MCF 10A (cell line): ENCODE data around the gene NTM. TPM values are rescaled to one million over a fixed set of nuclear protein-coding genes. Genes with fewer than 3 reads are reported as not detected.

Experiments used
- BruUV-seq: library from RNA; stranded (reverse); fragments of 400-500 nt; replicated peaks from 2 replicates; lab custom pipeline; 2021; lab: Mats Ljungman, UMichigan
- CTCF ChIA-PET: fragments of 300-600 bp; sonication (Branson Sonifier 250); formaldehyde crosslinking; extraction: SDS; loops from one replicate; lab custom pipeline; 2021; ENCODE audit warnings: antibody characterized with exemption, inconsistent platforms; lab: Yijun Ruan, JAX
- POLR2A ChIA-PET: fragments of 300-600, 350-650 bp; sonication (Branson Sonifier 250); formaldehyde crosslinking; extraction: SDS; loops from one replicate; lab custom pipeline; 2020; ENCODE audit warnings: antibody characterized with exemption, inconsistent platforms; lab: Yijun Ruan, JAX
- DNase-seq: peaks from one replicate; pipeline ENCODE4 v3.0.0-alpha.2; 2018; ENCODE audit not compliant: unreplicated experiment
- H3K27ac Mint-ChIP-seq: one replicate; pipeline ENCODE4 v1.8.0; 2022; ENCODE audit warnings: mild to moderate bottlenecking, low read depth, mixed read lengths; ENCODE audit not compliant: unreplicated experiment
- H3K27me3 Mint-ChIP-seq: one replicate; pipeline ENCODE4 v1.8.0; 2022; ENCODE audit warnings: mixed read lengths; ENCODE audit not compliant: insufficient read depth, unreplicated experiment
- H3K36me3 Mint-ChIP-seq: one replicate; pipeline ENCODE4 v1.8.0; 2022; ENCODE audit warnings: mild to moderate bottlenecking, moderate library complexity, mixed read lengths; ENCODE audit not compliant: insufficient read depth, unreplicated experiment
- H3K4me1 Mint-ChIP-seq: one replicate; pipeline ENCODE4 v1.8.0; 2022; ENCODE audit warnings: mixed read lengths; ENCODE audit not compliant: insufficient read depth, unreplicated experiment
- H3K4me3 Mint-ChIP-seq: one replicate; pipeline ENCODE4 v1.8.0; 2022; ENCODE audit warnings: mild to moderate bottlenecking, moderate library complexity, mixed read lengths; ENCODE audit not compliant: unreplicated experiment
- H3K9me3 Mint-ChIP-seq: one replicate; pipeline ENCODE4 v1.8.0; 2022; ENCODE audit warnings: mixed read lengths; ENCODE audit not compliant: unreplicated experiment
- intact Hi-C: fragments of 100-400 bp; cut with micrococcal nuclease; formaldehyde crosslinking; loops from 2 replicates; pipeline ENCODE4 v1.14.1; 2022
- total RNA-seq: library from RNA; stranded (reverse); gene quantifications from 2 replicates; pipeline ENCODE4 v1.2.3, GENCODE V29; 2022
- TF ChIP-seq, protein P1 (sequence below): fragments of 200-600 bp; IDR thresholded peaks from one replicate; pipeline ENCODE4 v1.8.0; 2022; ENCODE audit warnings: antibody characterized with exemption, mild to moderate bottlenecking; ENCODE audit not compliant: unreplicated experiment

The NTM gene
- total RNA-seq, 1 experiment from 2014 or later, result not detected

- DNase-seq, result no peak
- ChIA-PET POLR2A (no interaction called here), CTCF (interaction anchor here (0.7 kb wide), 1 partner anchor 486 kb away, joined by 3 read pairs; no protein-coding TSS in a partner anchor)
- Mint-ChIP-seq H3K9me3 (peaks cover 47% of the 10 kb centered on the region), H3K4me1 (no peaks in the 10 kb centered on the region), H3K4me3 (no peak overlapping the region), H3K27me3 (no peaks in the 10 kb centered on the region), H3K27ac (no peak overlapping the region), H3K36me3 (no peaks in the 10 kb centered on the region)
- TF ChIP-seq, protein P1, sequence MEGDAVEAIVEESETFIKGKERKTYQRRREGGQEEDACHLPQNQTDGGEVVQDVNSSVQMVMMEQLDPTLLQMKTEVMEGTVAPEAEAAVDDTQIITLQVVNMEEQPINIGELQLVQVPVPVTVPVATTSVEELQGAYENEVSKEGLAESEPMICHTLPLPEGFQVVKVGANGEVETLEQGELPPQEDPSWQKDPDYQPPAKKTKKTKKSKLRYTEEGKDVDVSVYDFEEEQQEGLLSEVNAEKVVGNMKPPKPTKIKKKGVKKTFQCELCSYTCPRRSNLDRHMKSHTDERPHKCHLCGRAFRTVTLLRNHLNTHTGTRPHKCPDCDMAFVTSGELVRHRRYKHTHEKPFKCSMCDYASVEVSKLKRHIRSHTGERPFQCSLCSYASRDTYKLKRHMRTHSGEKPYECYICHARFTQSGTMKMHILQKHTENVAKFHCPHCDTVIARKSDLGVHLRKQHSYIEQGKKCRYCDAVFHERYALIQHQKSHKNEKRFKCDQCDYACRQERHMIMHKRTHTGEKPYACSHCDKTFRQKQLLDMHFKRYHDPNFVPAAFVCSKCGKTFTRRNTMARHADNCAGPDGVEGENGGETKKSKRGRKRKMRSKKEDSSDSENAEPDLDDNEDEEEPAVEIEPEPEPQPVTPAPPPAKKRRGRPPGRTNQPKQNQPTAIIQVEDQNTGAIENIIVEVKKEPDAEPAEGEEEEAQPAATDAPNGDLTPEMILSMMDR, result no peak
- BruUV-seq, result no TSS peak
- intact Hi-C loops, result no loop called here
Observed at GRCh38 chr11:131942878-131943277, 572.5 kb downstream of the NTM start.

- ChIA-PET POLR2A (no interaction called here), CTCF (interaction anchor here (0.7 kb wide), 1 partner anchor 308 kb away, joined by 5 read pairs; no protein-coding TSS in a partner anchor)
- Mint-ChIP-seq H3K36me3 (no peaks in the 10 kb centered on the region), H3K9me3 (peaks cover 43% of the 10 kb centered on the region), H3K27me3 (no peaks in the 10 kb centered on the region), H3K27ac (no peak overlapping the region), H3K4me1 (no peaks in the 10 kb centered on the region), H3K4me3 (no peak overlapping the region)
- intact Hi-C loops, result no loop called here
- TF ChIP-seq, protein P1, result no peak
- BruUV-seq, result no TSS peak
- no peak for DNase-seq
Observed at GRCh38 chr11:131943295-131943694, 572.9 kb downstream of the NTM start.

- ChIA-PET CTCF (no interaction called here), POLR2A (no interaction called here)
- DNase-seq, result no peak
- H3K4me3 Mint-ChIP-seq, result no peak overlapping the region
- no peaks in the 10 kb centered on the region for H3K36me3 Mint-ChIP-seq
- H3K4me1 Mint-ChIP-seq, result no peaks in the 10 kb centered on the region
- H3K27ac Mint-ChIP-seq, result no peak overlapping the region
- H3K9me3 Mint-ChIP-seq, result peaks cover 36% of the 10 kb centered on the region
- BruUV-seq, result no TSS peak
- TF ChIP-seq, protein P1, result no peak
- intact Hi-C loops, result no loop called here
- no peaks in the 10 kb centered on the region for H3K27me3 Mint-ChIP-seq
Observed at GRCh38 chr11:131944736-131945135, 574.3 kb downstream of the NTM start.

GRCh38 chr11:131945706-131946105 lies 575.3 kb downstream of the NTM start:
- H3K4me3 Mint-ChIP-seq, result no peak overlapping the region
- no peak overlapping the region for H3K27ac Mint-ChIP-seq
- BruUV-seq, result no TSS peak
- H3K36me3 Mint-ChIP-seq, result no peaks in the 10 kb centered on the region
- H3K27me3 Mint-ChIP-seq, result no peaks in the 10 kb centered on the region
- H3K4me1 Mint-ChIP-seq, result no peaks in the 10 kb centered on the region
- TF ChIP-seq, protein P1, result no peak
- no peak for DNase-seq
- ChIA-PET POLR2A (no interaction called here), CTCF (interaction anchor here (1.0 kb wide), 1 partner anchor 20 kb away, joined by 3 read pairs; no protein-coding TSS in a partner anchor)
- intact Hi-C loops, result no loop called here
- peaks cover 46% of the 10 kb centered on the region for H3K9me3 Mint-ChIP-seq
